ENCODE measurements around the gene TBC1D10B. TPM values are rescaled to one million over a fixed set of nuclear protein-coding genes. Genes with fewer than 3 reads are reported as not detected.
A peak's percentile ranks its signal among the peaks of the same experiment; 100 is the strongest.

Gene TBC1D10B
- total RNA-seq, 1 donor from 2014 or later = 73.6 TPM

DNA sequence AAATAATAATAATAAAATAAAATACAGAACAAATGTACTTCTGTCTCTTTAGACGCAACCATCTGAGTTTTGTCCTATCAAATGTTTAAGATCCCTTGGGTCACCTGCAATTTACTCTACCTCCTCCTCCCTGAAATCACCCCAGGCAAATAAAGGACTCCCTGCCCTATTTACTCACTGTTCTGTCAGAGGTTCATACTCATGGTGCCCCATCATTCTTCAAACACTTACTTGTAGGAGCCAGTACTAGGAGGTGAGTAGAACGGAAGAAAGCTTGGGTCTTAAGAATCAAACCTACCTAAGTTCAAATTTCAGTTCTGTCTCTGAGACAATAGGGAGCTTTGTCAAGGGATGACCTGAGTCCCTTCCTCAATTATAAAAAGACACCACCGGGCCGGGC is 3.8 kb downstream of the TBC1D10B start:
- no peaks in the 10 kb centered on the region for H3K27me3 Mint-ChIP-seq (ENCODE audit: insufficient read depth)
- H3K4me3 Mint-ChIP-seq = peak overlapping the region; percentile 94
- H3K9me3 Mint-ChIP-seq = no peaks in the 10 kb centered on the region
- DNase-seq (ENCODE audit: low spot score) = no peak
- intact Hi-C loops (cut with micrococcal nuclease) = no loop called here
- H3K36me3 Mint-ChIP-seq (ENCODE audit: low read depth) = peaks cover 35% of the 10 kb centered on the region
- peaks cover 46% of the 10 kb centered on the region for H3K4me1 Mint-ChIP-seq (ENCODE audit: low read depth)
- H3K27ac Mint-ChIP-seq = peak overlapping the region; percentile 76

DNA sequence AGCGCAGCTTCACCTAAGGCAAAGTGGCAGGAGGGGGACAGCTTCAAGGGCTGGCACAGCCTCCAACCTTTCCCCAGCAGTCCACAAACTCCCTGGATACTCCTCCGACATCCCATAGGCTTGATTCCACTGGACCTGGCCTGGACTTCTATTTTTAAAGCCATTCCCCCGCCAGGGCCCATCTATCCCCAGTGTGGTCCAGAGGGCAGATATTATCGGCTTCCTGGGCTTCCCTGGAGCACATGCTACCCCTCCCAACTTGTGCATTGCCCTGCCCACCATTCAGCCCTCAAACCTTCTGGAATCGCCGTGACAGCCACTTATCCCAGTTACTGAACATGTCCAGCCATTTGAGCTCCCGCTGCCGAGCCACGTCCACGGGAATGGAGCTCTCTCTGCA is 5.1 kb downstream of the TBC1D10B start:
- no peak overlapping the region for H3K4me3 Mint-ChIP-seq
- H3K27me3 Mint-ChIP-seq (ENCODE audit: insufficient read depth) = no peaks in the 10 kb centered on the region
- H3K4me1 Mint-ChIP-seq (ENCODE audit: low read depth) = peaks cover 41% of the 10 kb centered on the region

GRCh38 chr16:30361180-30361579 is 9.1 kb downstream of the TBC1D10B start:
- Mint-ChIP-seq H3K4me3 (no peak overlapping the region), H3K27me3 (ENCODE audit: insufficient read depth) (no peaks in the 10 kb centered on the region), H3K36me3 (ENCODE audit: low read depth) (peaks cover 44% of the 10 kb centered on the region), H3K4me1 (ENCODE audit: low read depth) (peaks cover 17% of the 10 kb centered on the region), H3K9me3 (no peaks in the 10 kb centered on the region), H3K27ac (no peak overlapping the region)
- no peak for DNase-seq (ENCODE audit: low spot score)
- intact Hi-C loops (cut with micrococcal nuclease) = no loop called here

More for the DNA sequence above, 5.1 kb downstream of the TBC1D10B start:
- no peak for DNase-seq (ENCODE audit: low spot score)
- peak overlapping the region; percentile 9 for H3K27ac Mint-ChIP-seq
- intact Hi-C loops (cut with micrococcal nuclease) = no loop called here
- H3K36me3 Mint-ChIP-seq (ENCODE audit: low read depth) = peaks cover 43% of the 10 kb centered on the region
- no peaks in the 10 kb centered on the region for H3K9me3 Mint-ChIP-seq

GRCh38 chr16:30359871-30360170 is 10.5 kb downstream of the TBC1D10B start:
- no peak overlapping the region for H3K27ac Mint-ChIP-seq
- peaks cover 41% of the 10 kb centered on the region for H3K36me3 Mint-ChIP-seq (ENCODE audit: low read depth)
- no peaks in the 10 kb centered on the region for H3K27me3 Mint-ChIP-seq (ENCODE audit: insufficient read depth)
- H3K4me1 Mint-ChIP-seq (ENCODE audit: low read depth) = peaks cover 21% of the 10 kb centered on the region
- intact Hi-C loops (cut with micrococcal nuclease) = no loop called here
- no peak for DNase-seq (ENCODE audit: low spot score)
- no peak overlapping the region for H3K4me3 Mint-ChIP-seq
- H3K9me3 Mint-ChIP-seq = no peaks in the 10 kb centered on the region

DNA sequence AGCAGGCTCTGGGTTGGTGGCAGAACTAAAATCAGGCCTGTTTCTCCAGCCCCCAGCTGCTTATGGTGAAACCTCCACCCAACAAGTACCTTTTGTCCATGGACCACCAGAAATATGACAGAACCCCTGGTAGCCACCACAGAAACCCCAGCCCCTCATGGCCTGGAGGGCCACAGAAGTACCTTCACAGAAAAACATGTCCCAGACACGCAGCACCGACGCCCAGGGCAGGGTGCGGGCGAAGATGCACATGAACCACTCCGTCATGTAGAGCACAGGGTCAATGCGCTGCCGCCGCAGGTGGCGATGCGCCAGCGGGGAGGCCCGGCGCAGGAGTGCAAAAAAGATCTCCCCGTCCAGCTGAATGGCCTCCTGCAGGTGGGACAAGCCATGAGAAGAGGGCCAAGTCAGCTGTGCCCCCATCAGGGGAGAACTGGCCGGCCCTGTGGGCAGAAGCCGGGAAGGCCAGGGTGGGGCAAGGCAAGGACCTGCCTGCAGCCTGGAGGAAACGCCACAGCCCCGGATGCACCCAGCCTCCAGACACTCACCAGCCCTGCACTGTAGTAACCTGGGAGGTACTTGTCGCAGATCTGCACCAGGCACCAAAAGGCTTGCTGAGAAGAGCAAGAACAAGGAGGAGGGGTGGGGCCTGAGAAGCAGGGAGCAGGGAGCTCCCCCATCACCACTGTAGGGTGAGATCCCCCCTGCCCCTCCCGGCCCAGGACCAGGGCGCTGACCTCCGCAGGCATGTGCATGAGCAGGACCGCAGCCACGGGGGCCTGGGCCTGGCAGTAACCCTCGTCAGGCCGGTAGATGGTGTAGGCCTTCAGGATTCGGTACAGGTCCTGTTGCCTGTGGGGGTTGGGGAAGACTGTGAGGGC is 11.1 kb downstream of the TBC1D10B start:
- H3K36me3 Mint-ChIP-seq (ENCODE audit: low read depth) = peaks cover 40% of the 10 kb centered on the region
- intact Hi-C loops (cut with micrococcal nuclease) = no loop called here
- no peaks in the 10 kb centered on the region for H3K27me3 Mint-ChIP-seq (ENCODE audit: insufficient read depth)
- no peak overlapping the region for H3K4me3 Mint-ChIP-seq
- no peaks in the 10 kb centered on the region for H3K9me3 Mint-ChIP-seq
- peaks cover 19% of the 10 kb centered on the region for H3K4me1 Mint-ChIP-seq (ENCODE audit: low read depth)
- no peak overlapping the region for H3K27ac Mint-ChIP-seq
- no peak for DNase-seq (ENCODE audit: low spot score)

GRCh38 chr16:30358577-30358936 is 11.7 kb downstream of the TBC1D10B start:
- no peaks in the 10 kb centered on the region for H3K27me3 Mint-ChIP-seq (ENCODE audit: insufficient read depth)
- intact Hi-C loops (cut with micrococcal nuclease) = no loop called here
- H3K27ac Mint-ChIP-seq = no peak overlapping the region
- peaks cover 26% of the 10 kb centered on the region for H3K4me1 Mint-ChIP-seq (ENCODE audit: low read depth)
- no peak for DNase-seq (ENCODE audit: low spot score)
- H3K9me3 Mint-ChIP-seq = no peaks in the 10 kb centered on the region
- H3K4me3 Mint-ChIP-seq = no peak overlapping the region
- H3K36me3 Mint-ChIP-seq (ENCODE audit: low read depth) = peaks cover 42% of the 10 kb centered on the region

DNA sequence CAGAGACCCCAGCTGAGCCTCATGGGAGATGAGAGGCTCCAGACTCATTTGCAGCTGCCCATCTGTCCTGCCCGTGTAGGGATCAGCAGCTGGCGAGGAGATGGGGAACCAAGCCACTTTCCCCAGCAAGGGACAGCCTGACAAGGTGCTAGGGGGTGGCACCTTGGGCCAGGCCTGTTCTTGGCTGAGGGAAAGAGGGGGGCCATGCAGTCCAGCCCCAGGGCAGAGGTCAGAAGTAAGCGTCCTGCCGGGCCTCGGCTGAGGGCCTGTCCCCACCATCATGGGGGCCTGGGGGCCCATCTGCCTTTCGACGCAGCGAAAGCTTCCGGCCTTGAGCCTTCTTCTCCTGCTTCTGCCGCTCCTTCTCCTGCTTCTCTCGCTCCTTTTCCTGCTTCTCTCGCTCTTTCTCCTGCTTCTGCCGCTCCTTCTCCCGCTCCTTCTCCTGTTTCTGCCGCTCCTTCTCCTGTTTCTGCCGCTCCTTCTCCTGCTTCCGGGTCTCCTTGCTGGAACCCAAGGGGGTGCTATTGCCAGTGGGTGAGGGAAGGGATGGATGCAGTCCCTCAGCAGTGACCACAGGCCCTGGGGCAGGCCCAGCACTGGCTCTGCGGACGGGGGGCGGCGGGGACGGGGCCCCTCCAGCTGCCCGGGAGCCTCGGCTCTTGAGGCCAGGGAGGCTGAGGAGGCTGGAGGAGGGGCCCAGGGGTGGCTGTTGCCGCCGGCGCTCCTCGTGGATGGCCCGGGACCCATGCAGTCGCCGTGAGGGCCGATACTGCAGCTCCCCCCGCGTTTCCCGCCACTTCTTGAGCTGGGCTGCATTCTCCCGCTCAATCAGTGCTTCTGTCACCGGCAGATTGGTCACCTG is 12.3 kb downstream of the TBC1D10B start:
- Mint-ChIP-seq H3K36me3 (ENCODE audit: low read depth) (peaks cover 40% of the 10 kb centered on the region), H3K27ac (no peak overlapping the region), H3K9me3 (no peaks in the 10 kb centered on the region), H3K4me3 (no peak overlapping the region), H3K27me3 (ENCODE audit: insufficient read depth) (no peaks in the 10 kb centered on the region), H3K4me1 (ENCODE audit: low read depth) (peaks cover 26% of the 10 kb centered on the region)
- intact Hi-C loops (cut with micrococcal nuclease) = no loop called here
- no peak for DNase-seq (ENCODE audit: low spot score)

DNA sequence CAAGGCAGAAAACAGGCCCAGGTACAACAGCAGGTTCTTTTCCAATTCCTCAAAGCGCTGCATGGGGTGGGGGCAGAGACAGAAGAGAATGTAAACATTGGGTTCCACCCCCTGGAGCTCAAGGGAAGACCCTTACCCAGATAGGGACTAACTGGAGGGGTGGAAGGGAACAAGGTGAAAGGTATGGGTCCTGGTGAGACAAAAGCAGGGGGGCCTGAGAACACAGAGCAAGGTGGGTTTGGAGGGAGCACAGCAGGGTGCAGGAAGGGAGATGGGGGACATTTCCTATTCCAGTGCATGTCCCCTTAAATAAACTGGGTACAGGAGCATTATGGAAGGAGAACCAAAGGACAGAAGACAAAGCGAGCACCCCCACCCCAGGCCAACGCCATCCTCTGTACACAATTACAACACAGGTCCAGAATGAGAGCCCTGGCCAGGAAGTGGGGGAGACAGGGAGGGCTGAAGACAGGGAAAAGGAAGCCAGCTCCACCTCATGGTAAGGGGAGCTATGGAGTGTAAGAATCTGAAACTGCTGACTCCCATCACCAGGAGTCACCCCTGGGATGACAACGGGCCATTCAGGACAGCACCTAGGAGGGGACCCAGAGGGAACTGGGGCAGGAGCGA is 13.1 kb downstream of the TBC1D10B start:
- Mint-ChIP-seq H3K36me3 (ENCODE audit: low read depth) (peaks cover 40% of the 10 kb centered on the region), H3K27me3 (ENCODE audit: insufficient read depth) (no peaks in the 10 kb centered on the region), H3K9me3 (no peaks in the 10 kb centered on the region), H3K27ac (peak overlapping the region; percentile 32), H3K4me3 (peak overlapping the region; percentile 4), H3K4me1 (ENCODE audit: low read depth) (peaks cover 31% of the 10 kb centered on the region)
- intact Hi-C loops (cut with micrococcal nuclease) = no loop called here
- no peak for DNase-seq (ENCODE audit: low spot score)

DNA sequence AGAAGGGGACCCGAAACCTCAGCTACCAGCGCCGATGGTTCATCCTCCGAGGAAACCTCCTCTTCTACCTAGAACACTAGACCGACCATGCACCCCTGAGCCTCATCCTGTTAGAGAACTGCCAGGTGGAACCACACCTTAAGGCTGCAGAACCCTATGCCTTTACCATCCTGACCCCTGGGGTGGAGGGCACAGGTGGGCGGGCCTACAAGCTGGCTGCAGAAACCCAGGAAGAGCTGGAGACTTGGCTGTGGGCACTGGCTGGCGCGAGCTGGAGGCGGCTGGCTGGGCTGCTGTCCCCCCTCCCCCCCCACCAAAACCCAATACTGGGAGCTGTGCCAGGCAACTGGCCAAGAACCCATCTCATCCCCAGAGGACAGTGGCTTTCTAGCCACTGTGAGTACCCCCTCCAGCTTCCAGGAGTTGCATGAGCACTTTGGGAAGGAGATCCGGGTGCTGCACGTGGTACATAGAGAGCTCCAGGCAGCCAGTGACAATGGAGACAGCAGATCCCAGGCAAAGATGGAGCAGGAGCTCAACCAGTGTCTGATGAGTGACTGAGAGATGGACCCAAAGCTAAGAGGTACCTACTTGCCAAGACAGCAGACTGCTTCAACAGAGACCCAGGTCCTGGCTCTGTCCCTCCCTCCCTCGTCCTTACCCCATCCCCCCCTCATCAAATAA is 13.8 kb downstream of the TBC1D10B start:
- intact Hi-C loops (cut with micrococcal nuclease) = no loop called here
- Mint-ChIP-seq H3K36me3 (ENCODE audit: low read depth) (peaks cover 40% of the 10 kb centered on the region), H3K27me3 (ENCODE audit: insufficient read depth) (no peaks in the 10 kb centered on the region), H3K27ac (peak overlapping the region; percentile 88), H3K4me3 (peak overlapping the region; percentile 91), H3K4me1 (ENCODE audit: low read depth) (peaks cover 36% of the 10 kb centered on the region), H3K9me3 (no peaks in the 10 kb centered on the region)
- no peak for DNase-seq (ENCODE audit: low spot score)

DNA sequence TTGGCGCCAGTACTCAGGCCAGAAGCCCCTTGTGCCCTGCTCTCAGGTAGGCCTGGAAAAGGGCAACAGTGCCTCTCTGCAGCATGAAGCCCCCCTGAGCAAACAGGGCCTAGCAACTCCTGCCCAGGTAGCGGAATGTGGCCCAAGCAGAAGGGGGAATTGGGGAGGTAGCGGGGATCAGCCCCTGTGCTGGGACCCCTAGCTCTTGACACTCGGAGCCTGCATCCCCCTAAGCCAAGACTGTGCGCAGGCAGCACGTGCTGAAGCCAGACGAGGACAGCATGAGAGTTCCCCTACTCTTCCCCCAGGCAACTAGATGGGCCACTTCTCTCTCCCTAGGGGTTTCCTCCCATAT is 14.4 kb downstream of the TBC1D10B start:
- Mint-ChIP-seq H3K36me3 (ENCODE audit: low read depth) (peaks cover 43% of the 10 kb centered on the region), H3K27ac (peak overlapping the region; percentile 88), H3K27me3 (ENCODE audit: insufficient read depth) (no peaks in the 10 kb centered on the region), H3K4me3 (peak overlapping the region; percentile 91), H3K4me1 (ENCODE audit: low read depth) (peaks cover 39% of the 10 kb centered on the region), H3K9me3 (no peaks in the 10 kb centered on the region)
- intact Hi-C loops (cut with micrococcal nuclease) = loop anchor here (1.0 kb wide), 4 partner anchors 14 to 51 kb away; partner anchors contain the start of genes TBC1D10B and ZNF771
- no peak for DNase-seq (ENCODE audit: low spot score)

GRCh38 chr16:30355144-30355953 is 14.9 kb downstream of the TBC1D10B start, which contains the start of gene CD2BP2:
CD2BP2 (minus strand) TSS chr16:30355308; CDS start chr16:30354681, 627 bp downstream.
- H3K9me3 Mint-ChIP-seq = no peaks in the 10 kb centered on the region
- peaks cover 45% of the 10 kb centered on the region for H3K4me1 Mint-ChIP-seq (ENCODE audit: low read depth)
- no peaks in the 10 kb centered on the region for H3K27me3 Mint-ChIP-seq (ENCODE audit: insufficient read depth)
- peak within 1 kb of the TSS; percentile 91 for H3K4me3 Mint-ChIP-seq
- peak within 1 kb of the TSS; percentile 88 for H3K27ac Mint-ChIP-seq
- DNase-seq (ENCODE audit: low spot score) = peak; percentile 87
- peaks cover 45% of the 10 kb centered on the region for H3K36me3 Mint-ChIP-seq (ENCODE audit: low read depth)
- intact Hi-C loops (cut with micrococcal nuclease) = loop anchor here (1.0 kb wide), 4 partner anchors 15 to 52 kb away; partner anchors contain the start of genes TBC1D10B and ZNF771
